Muscle of arm (tissue), 14 donors: ENCODE data around the gene CABCOCO1. TPM values are rescaled to one million over a fixed set of nuclear protein-coding genes. Genes with fewer than 3 reads are reported as not detected.

ENCODE experiments used
- DNase-seq: peaks from one replicate; pipeline ENCODE4 v3.0.0-alpha.2; 2013
- long read RNA-seq, 11 donors: transcript quantifications; one replicate each; lab custom pipeline, GENCODE V29; 2026
- polyA plus RNA-seq, 12 donors: library from polyadenylated mRNA; unstranded; fragments of 120-200 nt; gene quantifications; one replicate each; pipeline ENCODE4 v1.2.1, GENCODE V29; 2013; ENCODE audit not compliant: insufficient read length in 12 of 12

CABCOCO1 gene, protein sequence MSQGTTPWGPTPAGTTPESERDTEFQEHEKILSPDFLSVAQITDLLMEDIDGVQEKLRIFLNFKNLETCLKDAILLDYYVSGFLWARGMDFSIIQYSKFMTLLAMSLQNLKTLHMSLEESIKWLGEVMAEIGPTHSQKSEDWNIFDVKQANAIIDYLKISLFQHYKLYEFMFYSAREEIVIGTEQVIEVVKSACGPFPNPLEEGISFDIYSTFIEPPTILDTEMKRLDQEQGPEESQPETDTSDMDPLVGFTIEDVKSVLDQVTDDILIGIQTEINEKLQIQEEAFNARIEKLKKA
- polyA plus RNA-seq: 1 to 10 TPM in 2 of 12 donors, under 1 TPM in 7, not detected in 3; 0.24 to 2.8 (median 0.41) TPM
- long read RNA-seq, donor 1, partial matches to known transcripts: 0 of 2 reads
- long read RNA-seq, donor 1, other reads (novel, unspliced or antisense): 0 of 2 reads
- long read RNA-seq, donor 2, partial matches to known transcripts: 0 of 1 reads
- long read RNA-seq, donor 2, other reads (novel, unspliced or antisense): 0 of 1 reads
- long read RNA-seq, donor 3: 0 reads
- long read RNA-seq, donor 4: 0 reads
- long read RNA-seq, donor 5: 0 reads
- long read RNA-seq, donor 6: 0 reads
- long read RNA-seq, donor 7: 0 reads
- long read RNA-seq, donor 8: 0 reads
- long read RNA-seq, donor 9: 0 reads
- long read RNA-seq, donor 10: 0 reads
- long read RNA-seq, donor 11: 0 reads

DNA sequence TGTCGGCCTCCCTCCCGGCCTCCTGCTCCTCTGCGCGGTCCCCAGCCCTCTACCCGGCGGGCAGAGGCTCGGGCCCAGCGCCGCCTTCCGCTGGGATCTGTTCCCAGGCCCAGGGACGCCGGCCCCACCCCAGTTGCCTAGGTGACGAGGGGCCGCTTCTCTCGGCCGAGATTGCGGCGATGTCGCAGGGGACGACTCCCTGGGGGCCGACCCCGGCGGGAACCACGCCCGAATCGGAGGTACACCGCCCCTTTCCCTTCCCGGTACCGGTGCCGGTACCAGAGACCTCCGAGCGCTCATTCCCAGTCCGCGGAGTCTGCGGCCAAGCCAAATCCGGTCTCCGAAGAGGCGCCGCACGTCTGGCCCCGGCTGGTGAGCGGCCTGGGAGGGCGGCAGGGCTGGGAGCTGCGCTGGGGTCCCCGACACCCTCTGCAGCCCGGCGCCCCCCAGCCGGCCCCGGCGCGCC is at the start of gene CABCOCO1:
CABCOCO1 (plus strand) TSS at position 136 of the 466 bp plus-strand sequence; CDS start at position 180, 44 bp downstream.
- peak; percentile 47 for DNase-seq

- DNase-seq: no peak
Measured at GRCh38 chr10:61613665-61614064, 49.1 kb upstream of the CABCOCO1 start.

DNA sequence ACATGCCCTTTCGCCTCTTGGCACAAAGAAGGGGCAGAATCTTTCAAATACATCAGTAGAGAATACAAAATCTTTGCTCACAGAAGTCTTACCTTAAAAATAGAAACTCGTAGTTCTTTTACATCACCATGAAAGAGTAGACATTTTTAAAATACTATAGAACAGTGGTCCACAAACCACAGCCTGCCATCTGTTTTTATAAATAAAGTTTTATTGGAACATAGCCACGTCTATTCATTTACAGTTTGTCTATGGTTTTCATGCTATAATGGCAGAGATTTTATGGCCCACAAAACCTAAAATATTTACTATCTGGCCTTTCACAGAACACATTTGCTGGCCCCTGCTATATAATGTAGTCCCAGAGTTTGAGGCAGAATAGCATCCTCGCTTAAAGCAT is 46.1 kb upstream of the CABCOCO1 start:
- no peak for DNase-seq

GRCh38 chr10:61617180-61617579 is 45.5 kb upstream of the CABCOCO1 start:
- no peak for DNase-seq

GRCh38 chr10:61617586-61617985 is 45.1 kb upstream of the CABCOCO1 start:
- no peak for DNase-seq

DNA sequence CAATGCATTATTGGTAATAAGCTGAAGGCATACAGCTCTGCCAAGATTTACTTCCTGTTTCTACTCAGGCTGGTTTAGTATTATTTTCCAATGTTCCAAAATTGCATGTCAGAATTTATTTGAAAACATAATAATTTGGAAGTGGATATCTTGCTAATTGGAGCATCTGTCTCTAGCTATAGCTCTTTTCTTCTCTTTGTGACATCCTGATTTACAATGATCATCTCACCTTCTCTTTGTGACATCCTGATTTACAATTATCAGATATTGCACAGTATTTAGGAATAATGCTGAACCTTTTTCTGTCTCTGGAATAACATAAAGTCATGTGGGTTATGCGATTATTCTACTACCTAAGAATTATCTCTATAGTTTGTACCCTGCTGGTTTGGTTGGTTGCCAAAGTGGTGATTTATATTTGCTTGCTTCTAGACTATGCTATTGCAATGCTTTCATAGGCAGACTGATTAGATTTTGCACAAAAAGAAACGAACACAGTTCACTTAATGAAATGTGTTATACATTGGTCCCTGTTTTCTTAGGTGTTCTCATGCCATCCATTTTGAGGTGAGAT is 44.3 kb upstream of the CABCOCO1 start:
- DNase-seq: no peak

GRCh38 chr10:61620506-61620905 is 42.2 kb upstream of the CABCOCO1 start:
- DNase-seq: no peak

- DNase-seq: no peak
Measured at GRCh38 chr10:61621605-61622051, 41.1 kb upstream of the CABCOCO1 start.

GRCh38 chr10:61623161-61623560 is 39.6 kb upstream of the CABCOCO1 start:
- no peak for DNase-seq

- DNase-seq: no peak
Measured at GRCh38 chr10:61626209-61626608, 36.5 kb upstream of the CABCOCO1 start.

- no peak for DNase-seq
Measured at GRCh38 chr10:61627266-61627665, 35.5 kb upstream of the CABCOCO1 start.

DNA sequence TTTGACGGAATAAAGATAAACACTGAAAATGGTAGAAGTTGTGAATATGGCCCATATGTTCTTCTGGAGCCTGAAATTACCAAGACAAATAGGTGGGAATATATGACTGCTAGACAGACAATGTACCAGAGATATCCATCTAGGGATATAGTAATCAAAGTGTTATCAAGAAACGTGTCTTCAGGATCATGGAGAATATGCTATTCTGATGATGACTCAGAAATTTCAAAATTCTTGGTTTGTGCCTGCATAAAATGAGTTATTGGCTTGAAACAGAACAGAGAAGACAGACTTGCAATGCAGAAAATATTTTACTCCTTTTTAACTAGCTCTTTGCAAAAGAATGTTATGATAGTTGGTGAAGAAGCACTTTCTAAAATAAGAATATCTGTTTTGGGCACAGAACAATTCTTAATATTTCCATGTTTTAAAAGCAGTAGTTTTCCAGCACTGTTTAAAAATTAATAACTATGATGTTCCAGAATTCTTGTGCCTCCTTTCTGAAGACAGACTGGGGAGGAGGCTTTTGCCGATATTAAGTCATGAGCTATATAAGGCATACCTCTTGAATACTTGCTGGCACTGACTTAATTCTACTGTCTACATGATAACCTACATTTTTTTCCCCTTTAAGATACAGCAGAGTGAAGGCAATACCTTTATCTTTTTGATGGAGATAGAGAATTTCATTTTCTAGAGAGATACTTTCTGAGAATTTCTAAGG is 34.4 kb upstream of the CABCOCO1 start:
- no peak for DNase-seq

- DNase-seq: no peak
Measured at GRCh38 chr10:61628875-61629513, 33.7 kb upstream of the CABCOCO1 start.

DNA sequence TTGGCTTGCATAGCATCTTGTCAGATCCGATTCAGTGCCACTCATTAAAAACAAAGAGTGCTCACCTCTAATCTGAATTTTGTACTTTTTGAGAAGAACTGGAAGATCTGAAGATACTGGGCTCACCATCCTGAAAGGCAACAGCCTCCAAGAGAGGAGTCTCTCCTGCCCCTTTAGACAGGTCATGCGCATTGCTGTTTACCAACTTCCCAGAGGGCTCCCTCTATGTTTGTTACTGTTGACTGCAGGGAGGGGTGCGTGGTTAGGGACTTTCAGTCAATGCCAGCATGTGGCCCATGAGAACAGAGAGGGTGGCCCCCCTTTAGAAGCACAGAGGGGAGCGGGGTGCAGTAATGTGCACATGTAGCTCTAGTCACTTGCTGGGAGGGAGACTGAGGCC is 33.2 kb upstream of the CABCOCO1 start:
- no peak for DNase-seq

- no peak for DNase-seq
Measured at GRCh38 chr10:61632057-61632670, 30.6 kb upstream of the CABCOCO1 start.

DNA sequence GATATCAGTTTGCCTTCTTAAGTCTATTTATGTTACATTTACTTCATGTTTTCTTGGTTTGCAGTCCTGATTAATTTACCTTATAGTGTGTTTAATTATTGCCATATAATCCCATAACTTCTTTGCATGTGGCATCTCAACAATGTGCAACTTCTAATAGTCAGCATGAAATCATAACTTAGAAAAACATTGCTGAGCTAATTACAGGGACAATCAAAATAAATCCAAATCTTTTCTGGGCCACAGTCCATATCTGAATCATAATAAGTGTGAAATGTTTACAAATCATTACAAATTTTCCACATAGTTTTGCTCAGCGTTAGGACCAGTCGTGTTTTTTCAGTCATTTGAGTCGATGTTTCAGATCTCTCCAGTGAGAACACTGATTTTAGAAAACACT is 29.1 kb upstream of the CABCOCO1 start:
- DNase-seq: no peak

GRCh38 chr10:61634746-61635145 is 28.0 kb upstream of the CABCOCO1 start:
- peak; percentile 41 for DNase-seq

- DNase-seq: peak; percentile 27
Measured at GRCh38 chr10:61635471-61635870, 27.3 kb upstream of the CABCOCO1 start.

GRCh38 chr10:61635932-61636331 is 26.8 kb upstream of the CABCOCO1 start:
- no peak for DNase-seq

- DNase-seq: no peak
Measured at GRCh38 chr10:61639952-61640351, 22.8 kb upstream of the CABCOCO1 start.

DNA sequence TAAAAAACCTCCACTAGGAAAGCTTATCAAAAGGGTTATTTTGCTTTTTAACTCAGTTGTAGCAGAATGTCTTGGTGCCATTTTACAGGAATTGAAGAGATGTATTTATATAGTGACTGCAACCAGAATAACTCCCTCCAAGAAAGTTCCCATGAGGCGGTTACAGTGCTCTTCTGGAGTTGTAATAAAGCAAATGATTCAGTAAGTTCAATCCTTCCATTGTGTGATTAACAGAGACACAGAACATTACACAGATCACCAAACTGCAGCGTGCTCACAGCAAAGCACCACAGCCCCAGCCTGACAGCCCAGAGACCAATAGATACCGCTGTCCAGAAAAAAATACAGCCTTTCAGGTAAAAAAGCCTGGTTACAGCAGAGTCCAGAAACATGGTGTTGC is 21.9 kb upstream of the CABCOCO1 start:
- DNase-seq: no peak
